HepG2 (cell line): ENCODE data around the gene MPO. TPM values are rescaled to one million over a fixed set of nuclear protein-coding genes. Genes with fewer than 3 reads are reported as not detected.
A peak's percentile ranks its signal among the peaks of the same experiment; 100 is the strongest.

Source experiments
- ATAC-seq: fragments of 200-7000 bp; cut with Tn5 transposase; 3 replicates; pipeline ENCODE4 v1.9.1; 2020; ENCODE audit warnings: mild to moderate bottlenecking, moderate library complexity
- BruUV-seq: library from RNA; stranded (reverse); fragments of 400-500 nt; replicated peaks from 2 replicates; lab custom pipeline; 2021; lab: Mats Ljungman, UMichigan
- CTCF ChIA-PET: fragments of 300-600 bp; formaldehyde crosslinking; extraction: SDS; loops from one replicate; lab custom pipeline; 2021; ENCODE audit warnings: low total read pairs, inconsistent platforms, low intra/inter-chr PET ratio; lab: Yijun Ruan, JAX
- POLR2A ChIA-PET: fragments of 350-600 bp; sonication (Branson Sonifier 250); formaldehyde crosslinking; loops from one replicate; lab custom pipeline; 2020; ENCODE audit warnings: antibody characterized with exemption, inconsistent platforms; lab: Yijun Ruan, JAX
- DNase-seq: peaks from one replicate; pipeline ENCODE4 v3.0.0-alpha.2; 2015; ENCODE audit warnings: low spot score
- FAIRE-seq: peaks from 3 replicates; lab custom pipeline; 2011; peaks lifted over from hg19 to GRCh38; lab: Jason Lieb, UNC
- H2AFZ ChIP-seq: one replicate; pipeline ENCODE4 v1.6.1; 2011; ENCODE audit warnings: low read length, inconsistent platforms
- H3K27ac ChIP-seq: fragments of 300-600 bp; 3 replicates; pipeline ENCODE4 v1.8.0; 2011; ENCODE audit warnings: mixed run types, mild to moderate bottlenecking, mixed read lengths, low read length, inconsistent platforms; ENCODE audit not compliant: insufficient read depth; ENCODE audit errors: extremely low read length
- H3K27me3 ChIP-seq, 2 experiments: fragments of 200-600 bp in 1 of 2; 2 replicates in 1 of 2; 3 replicates in 1 of 2; pipeline versions ENCODE4 v1.6.0 to v1.8.0; 2011; ENCODE audit warnings: low read length in 2 of 2, mild to moderate bottlenecking in 2 of 2, moderate library complexity in 2 of 2, inconsistent platforms in 1 of 2; ENCODE audit not compliant: insufficient read depth in 2 of 2, control insufficient read depth in 1 of 2
- H3K36me3 ChIP-seq, 2 experiments: fragments of 200-600 bp in 1 of 2; replicated peaks in 1 of 2; 2 replicates in 1 of 2; 3 replicates in 1 of 2; pipeline versions ENCODE4 v1.5.1 to v1.8.0; 2011; ENCODE audit warnings: low read length in 2 of 2, inconsistent platforms in 1 of 2; ENCODE audit not compliant: insufficient read depth in 2 of 2, control insufficient read depth in 1 of 2
- H3K4me1 ChIP-seq: 2 replicates; pipeline ENCODE4 v1.5.1; 2012; ENCODE audit warnings: low read length, inconsistent platforms; ENCODE audit not compliant: insufficient read depth
- H3K4me2 ChIP-seq: 2 replicates; pipeline ENCODE4 v1.6.0; 2011; ENCODE audit warnings: low read depth, low read length, inconsistent platforms
- H3K4me3 ChIP-seq, 3 experiments: fragments of 200-600 bp in 1 of 3; sonication (generic), shearing (Covaris generic) in 1 of 3; replicated peaks in 1 of 3; 2 replicates each; pipeline ENCODE4 v1.5.1; 2011 to 2016; ENCODE audit warnings: low read length in 3 of 3, inconsistent platforms in 2 of 3, low read depth in 2 of 3, mild to moderate bottlenecking in 2 of 3, control low read depth in 1 of 3, mixed read lengths in 1 of 3; ENCODE audit not compliant: insufficient read depth in 1 of 3
- H3K79me2 ChIP-seq: one replicate; pipeline ENCODE4 v1.6.1; 2011; ENCODE audit warnings: low read length, inconsistent platforms; ENCODE audit not compliant: insufficient read depth
- H3K9ac ChIP-seq: 2 replicates; pipeline ENCODE4 v1.6.0; 2011; ENCODE audit warnings: mild to moderate bottlenecking, low read depth, low read length, inconsistent platforms; ENCODE audit not compliant: insufficient read depth
- H3K9me3 ChIP-seq: 2 replicates; pipeline ENCODE4 v1.5.1; 2012; ENCODE audit warnings: mild to moderate bottlenecking, low read length
- H4K20me1 ChIP-seq: 2 replicates; pipeline ENCODE4 v1.6.0; 2011; ENCODE audit warnings: inconsistent platforms, mild to moderate bottlenecking, low read length, moderate library complexity; ENCODE audit not compliant: insufficient read depth
- ATF7 ChIP-seq, 2 experiments: fragments of 450-650 bp in 1 of 2; sonication (generic) in 1 of 2; formaldehyde crosslinking in 1 of 2; IDR thresholded peaks; 2 replicates each; pipeline versions ENCODE4 v1.4.0 to v1.6.1; 2016 to 2020; ENCODE audit warnings: antibody characterized with exemption in 1 of 2, mild to moderate bottlenecking in 1 of 2, missing genetic modification reagents in 1 of 2
- CTCF ChIP-seq: sonication (generic); formaldehyde crosslinking; IDR thresholded peaks from 2 replicates; pipeline ENCODE4 v1.5.0; 2020; ENCODE audit warnings: mild to moderate bottlenecking, missing genetic modification reagents, moderate library complexity
- FOSL1 ChIP-seq: sonication (generic); formaldehyde crosslinking; IDR thresholded peaks from 2 replicates; pipeline ENCODE4 v1.9.0; 2021; ENCODE audit warnings: missing genetic modification reagents, borderline replicate concordance
- FOXO4 ChIP-seq: sonication (generic); formaldehyde crosslinking; conservative IDR thresholded peaks from 2 replicates; pipeline ENCODE4 v1.8.1; 2023; ENCODE audit warnings: missing genetic modification reagents
- GABPB1 ChIP-seq: IDR thresholded peaks from 2 replicates; pipeline ENCODE4 v1.6.1; 2016; ENCODE audit warnings: mild to moderate bottlenecking, missing genetic modification reagents, moderate library complexity, missing compliant biosample characterization
- KLF16 ChIP-seq, 2 experiments: sonication (generic) in 1 of 2; formaldehyde crosslinking in 1 of 2; IDR thresholded peaks; 2 replicates each; pipeline versions ENCODE4 v1.6.1 to v1.8.0; 2016 to 2023; ENCODE audit warnings: missing genetic modification reagents in 2 of 2, missing compliant biosample characterization in 1 of 2
- RAD51 ChIP-seq: fragments of 450-650 bp; IDR thresholded peaks from 2 replicates; pipeline ENCODE4 v1.6.1; 2016; ENCODE audit warnings: borderline replicate concordance
- SMAD1 ChIP-seq: sonication (generic); formaldehyde crosslinking; IDR thresholded peaks from 2 replicates; pipeline ENCODE4 v1.4.0; 2020; ENCODE audit warnings: missing genetic modification reagents, low read depth, mild to moderate bottlenecking, borderline replicate concordance
- SMYD3 ChIP-seq: sonication (generic); formaldehyde crosslinking; IDR thresholded peaks from 2 replicates; pipeline ENCODE4 v1.8.1; 2023; ENCODE audit warnings: mild to moderate bottlenecking, missing genetic modification reagents
- SOX13 ChIP-seq, 3 experiments: fragments of 450-650 bp in 1 of 3; sonication (generic) in 1 of 3; formaldehyde crosslinking in 1 of 3; IDR thresholded peaks in 2 of 3; conservative IDR thresholded peaks in 1 of 3; 2 replicates each; pipeline versions ENCODE4 v1.5.0 to v1.6.1; 2016 to 2020; ENCODE audit warnings: antibody characterized with exemption in 1 of 3, mild to moderate bottlenecking in 1 of 3, missing compliant biosample characterization in 1 of 3, missing genetic modification reagents in 1 of 3, moderate library complexity in 1 of 3
- STAG1 ChIP-seq: sonication (generic); formaldehyde crosslinking; IDR thresholded peaks from 2 replicates; pipeline ENCODE4 v1.4.0; 2020; ENCODE audit warnings: missing genetic modification reagents
- YEATS2 ChIP-seq: sonication (generic); formaldehyde crosslinking; IDR thresholded peaks from 2 replicates; pipeline ENCODE4 v1.4.0; 2020; ENCODE audit warnings: missing genetic modification reagents, borderline replicate concordance
- YEATS4 ChIP-seq: sonication (generic); formaldehyde crosslinking; IDR thresholded peaks from 2 replicates; pipeline ENCODE4 v1.4.0; 2020; ENCODE audit warnings: missing genetic modification reagents, borderline replicate concordance
- ZBTB7A ChIP-seq: sonication (generic); formaldehyde crosslinking; IDR thresholded peaks from 2 replicates; pipeline ENCODE4 v1.8.0; 2022; ENCODE audit warnings: mild to moderate bottlenecking, missing genetic modification reagents
- ZNF224 ChIP-seq: sonication (generic); formaldehyde crosslinking; IDR thresholded peaks from 2 replicates; pipeline ENCODE4 v1.5.0; 2020; ENCODE audit warnings: mild to moderate bottlenecking, missing genetic modification reagents
- ZNF432 ChIP-seq: sonication (generic); formaldehyde crosslinking; IDR thresholded peaks from 2 replicates; pipeline ENCODE4 v1.5.0; 2020; ENCODE audit warnings: missing genetic modification reagents, mild to moderate bottlenecking, borderline replicate concordance
- ZNF513 ChIP-seq: sonication (generic); formaldehyde crosslinking; conservative IDR thresholded peaks from 2 replicates; pipeline ENCODE4 v1.5.0; 2020; ENCODE audit warnings: missing genetic modification reagents
- WGBS: methylation state at CpG from one replicate; pipeline ENCODE4 v1.1.6; 2017; ENCODE audit warnings: low lambda C conversion rate; 5-methylcytosine and 5-hydroxymethylcytosine counted together
- in situ Hi-C: cut with HindIII; loops from 2 replicates; pipeline ENCODE4 v1.10.0; 2017; ENCODE audit warnings: low pct_unique_long_range_greater_than_20kb; ENCODE audit not compliant: extremely low pct_ligation_motif_present
- intact Hi-C: fragments of 100-400 bp; cut with micrococcal nuclease; formaldehyde crosslinking; loops from one replicate; pipeline ENCODE4 v1.10.0; 2022; ENCODE audit not compliant: unreplicated experiment
- polyA plus RNA-seq, 8 experiments: library from polyadenylated mRNA; depleted of rRNA in 3 of 8; stranded (reverse) in 7 of 8; unstranded in 1 of 8; fragments of >200 nt; fragmentation: Illumina TruSeq in 4 of 8; extraction: Trizol in 4 of 8; gene quantifications; 2 replicates each; pipeline versions ENCODE4 v1.2.1 to v1.2.3, GENCODE V29; 2011 to 2016; ENCODE audit warnings: low read depth in 4 of 8, missing spikeins in 1 of 8, mixed read lengths in 1 of 8; ENCODE audit not compliant: insufficient read depth in 1 of 8
- total RNA-seq, 5 experiments: library from RNA; depleted of rRNA; stranded (reverse); fragments of >200 nt; fragmentation: Illumina TruSeq; extraction: Trizol; gene quantifications; 2 replicates each; pipeline ENCODE4 v1.2.3, GENCODE V29; 2016; ENCODE audit warnings: low read depth in 1 of 5

The MPO gene
- total and polyA plus RNA-seq, 2 of the 13 experiments (the other 11 are each of a cell fraction or from before 2014, with no cell fraction given): not detected

GRCh38 chr17:58313815-58314705 is 33.3 kb upstream of the MPO start (continued):
- no peak for TF ChIP-seq ZNF513 (CRISPR knock-in tag)
- TF ChIP-seq, all 625 proteins: peak for 0

- FAIRE-seq: no peak
- no peak for ATAC-seq
- intact Hi-C loops: no loop called here
- no peak overlapping the region for H3K27ac ChIP-seq
- POLR2A ChIA-PET: no interaction called here
- no peaks in the 10 kb centered on the region for H3K36me3 ChIP-seq
- no peak overlapping the region for H2AFZ ChIP-seq
- DNase-seq: no peak
- H3K9me3 ChIP-seq: no peaks in the 10 kb centered on the region
- CTCF ChIA-PET: interaction anchor here (2.0 kb wide), 1 partner anchor 134 kb away, joined by 6 read pairs; no protein-coding TSS in a partner anchor
- 0% methylated on average over 1 of the region's 1 CpG for WGBS
- no peak overlapping the region for H3K4me2 ChIP-seq
- in situ Hi-C loops: no loop called here
- H4K20me1 ChIP-seq: no peaks in the 10 kb centered on the region
- H3K79me2 ChIP-seq: no peaks in the 10 kb centered on the region
- H3K4me1 ChIP-seq: peaks cover 21% of the 10 kb centered on the region
- no TSS peak for BruUV-seq
- peaks cover 21 to 77% of the 10 kb centered on the region in 2 experiments; a peak in 4 of 5 replicates for H3K27me3 ChIP-seq
- H3K9ac ChIP-seq: no peak overlapping the region
- no peak overlapping the region for H3K4me3 ChIP-seq
- TF ChIP-seq RAD51: no peak
- peak; percentile 65 for TF ChIP-seq STAG1
- TF ChIP-seq SMYD3: no peak
- no peak for TF ChIP-seq FOXO4 (CRISPR knock-in tag)
- TF ChIP-seq ZNF224: no peak
- TF ChIP-seq GABPB1 (CRISPR knock-in tag): no peak
- TF ChIP-seq KLF16 (CRISPR knock-in tag; IDR thresholded peaks at IDR 0.05): no peak
- TF ChIP-seq ZNF432 (CRISPR knock-in tag): no peak
- no peak for TF ChIP-seq ZBTB7A (CRISPR knock-in tag)
- TF ChIP-seq CTCF: peak; percentile 27; the same call in 1 of the 2 replicates
- no peak for TF ChIP-seq YEATS4
- no peak for TF ChIP-seq YEATS2 (CRISPR knock-in tag)
- no peak for TF ChIP-seq FOSL1 (CRISPR knock-in tag)
- no peak for TF ChIP-seq SMAD1 (CRISPR knock-in tag)
- TF ChIP-seq ATF7 (IDR thresholded peaks at IDR 0.05): no peak
- no peak for TF ChIP-seq ATF7 (CRISPR knock-in tag; IDR thresholded peaks at IDR 0.05)
- TF ChIP-seq SOX13 (IDR thresholded peaks at IDR 0.05): no peak
- TF ChIP-seq SOX13 (CRISPR knock-in tag; conservative IDR thresholded peaks at IDR 0.05 in 1 of 2, IDR thresholded peaks at IDR 0.05 in 1 of 2): no peak
These were observed 32.1 kb upstream of the MPO start for GRCh38 chr17:58312829-58313228.
